ENCODE data around the gene LYG1. TPM values are rescaled to one million over a fixed set of nuclear protein-coding genes. Genes with fewer than 3 reads are reported as not detected.

The LYG1 gene
- total RNA-seq, 4 donors from 2014 or later: 0.29 to 3.0 (median 1.1) TPM

DNA sequence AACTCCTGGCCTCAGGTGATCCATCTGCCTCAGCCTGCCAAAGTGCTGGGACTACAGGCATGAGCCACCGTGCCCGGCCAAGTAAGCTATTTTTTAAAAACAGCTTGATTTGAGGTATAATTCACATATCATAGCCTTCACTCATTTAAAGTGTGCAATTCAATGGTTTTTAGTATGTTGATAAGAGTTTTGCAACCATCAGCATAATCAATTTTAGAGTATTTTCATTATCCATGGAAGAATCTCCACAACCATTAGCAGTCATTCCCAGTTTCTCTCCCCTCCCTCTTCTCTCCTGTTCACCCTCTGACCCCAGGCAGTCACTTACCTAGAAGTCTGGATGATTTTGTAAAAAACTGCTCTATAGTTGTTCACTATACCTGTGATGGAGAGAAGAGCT, 40.8 kb downstream of the LYG1 start:
- H3K27me3 ChIP-seq: no peaks in the 10 kb centered on the region
- TF ChIP-seq, protein P1, sequence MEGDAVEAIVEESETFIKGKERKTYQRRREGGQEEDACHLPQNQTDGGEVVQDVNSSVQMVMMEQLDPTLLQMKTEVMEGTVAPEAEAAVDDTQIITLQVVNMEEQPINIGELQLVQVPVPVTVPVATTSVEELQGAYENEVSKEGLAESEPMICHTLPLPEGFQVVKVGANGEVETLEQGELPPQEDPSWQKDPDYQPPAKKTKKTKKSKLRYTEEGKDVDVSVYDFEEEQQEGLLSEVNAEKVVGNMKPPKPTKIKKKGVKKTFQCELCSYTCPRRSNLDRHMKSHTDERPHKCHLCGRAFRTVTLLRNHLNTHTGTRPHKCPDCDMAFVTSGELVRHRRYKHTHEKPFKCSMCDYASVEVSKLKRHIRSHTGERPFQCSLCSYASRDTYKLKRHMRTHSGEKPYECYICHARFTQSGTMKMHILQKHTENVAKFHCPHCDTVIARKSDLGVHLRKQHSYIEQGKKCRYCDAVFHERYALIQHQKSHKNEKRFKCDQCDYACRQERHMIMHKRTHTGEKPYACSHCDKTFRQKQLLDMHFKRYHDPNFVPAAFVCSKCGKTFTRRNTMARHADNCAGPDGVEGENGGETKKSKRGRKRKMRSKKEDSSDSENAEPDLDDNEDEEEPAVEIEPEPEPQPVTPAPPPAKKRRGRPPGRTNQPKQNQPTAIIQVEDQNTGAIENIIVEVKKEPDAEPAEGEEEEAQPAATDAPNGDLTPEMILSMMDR (IDR thresholded peaks at IDR 0.05): no peak
- TF ChIP-seq POLR2A (IDR thresholded peaks at IDR 0.05): no peak
- no peak overlapping the region for H3K4me3 ChIP-seq
- no peaks in the 10 kb centered on the region for H3K4me1 ChIP-seq
- H3K27ac ChIP-seq: no peak overlapping the region
- no peak for DNase-seq
- intact Hi-C loops (cut with DNase I; ENCODE audit: low total_unique reads): no loop called here
- no peaks in the 10 kb centered on the region for H3K9me3 ChIP-seq
- H3K36me3 ChIP-seq: no peaks in the 10 kb centered on the region

DNA sequence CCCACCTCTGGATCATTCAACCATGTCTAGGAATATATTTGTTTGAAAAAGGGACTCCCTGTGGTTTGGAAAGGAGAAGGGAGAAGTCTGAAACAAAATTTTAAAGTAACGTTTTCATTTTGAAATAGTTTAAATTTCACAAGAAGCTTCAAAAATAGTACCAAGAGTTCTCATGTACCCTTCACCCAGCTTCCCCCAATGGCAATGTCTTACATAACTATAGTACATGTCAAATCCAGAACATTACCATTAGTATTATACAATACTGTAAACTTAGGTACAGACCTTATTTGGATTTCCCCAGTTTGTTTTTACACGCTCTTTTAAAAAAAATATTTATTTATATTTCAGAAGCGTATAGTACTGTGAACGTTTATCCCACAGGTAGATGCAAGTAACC, 41.5 kb downstream of the LYG1 start:
- no peak for TF ChIP-seq POLR2A (IDR thresholded peaks at IDR 0.05)
- TF ChIP-seq, protein P1 (IDR thresholded peaks at IDR 0.05): no peak

DNA sequence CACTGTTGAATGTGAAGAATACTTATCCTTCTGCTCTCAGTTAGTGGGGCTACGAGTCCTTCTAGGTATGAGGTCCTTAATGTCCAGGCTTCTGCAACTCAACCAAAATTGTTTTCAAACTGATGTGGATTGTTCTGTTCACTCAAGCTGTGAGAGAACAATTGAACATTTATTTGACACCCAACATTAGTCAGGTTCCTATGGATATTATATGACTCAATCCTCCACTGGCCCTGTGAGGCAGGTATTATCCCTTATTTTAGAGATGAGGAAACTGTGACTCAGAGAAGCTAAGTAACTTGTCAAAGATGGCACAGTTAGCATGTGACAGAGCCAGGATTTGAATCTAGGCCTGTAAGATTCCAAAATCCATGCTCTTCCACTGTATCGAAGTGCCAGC, 44.3 kb downstream of the LYG1 start:
- Histone ChIP-seq H3K4me3 (no peak overlapping the region), H3K27me3 (no peaks in the 10 kb centered on the region), H3K27ac (no peak overlapping the region), H3K9me3 (no peaks in the 10 kb centered on the region), H3K36me3 (no peaks in the 10 kb centered on the region), H3K4me1 (no peaks in the 10 kb centered on the region)
- DNase-seq: no peak
- intact Hi-C loops (cut with DNase I; ENCODE audit: low total_unique reads): no loop called here
- TF ChIP-seq POLR2A (IDR thresholded peaks at IDR 0.05): no peak
- TF ChIP-seq, protein P1 (IDR thresholded peaks at IDR 0.05): no peak

More for the DNA sequence above, 41.5 kb downstream of the LYG1 start:
- H3K4me3 ChIP-seq: no peak overlapping the region
- H3K36me3 ChIP-seq: no peaks in the 10 kb centered on the region
- no peaks in the 10 kb centered on the region for H3K9me3 ChIP-seq
- no peaks in the 10 kb centered on the region for H3K4me1 ChIP-seq
- intact Hi-C loops (cut with DNase I; ENCODE audit: low total_unique reads): no loop called here
- no peak overlapping the region for H3K27ac ChIP-seq
- no peaks in the 10 kb centered on the region for H3K27me3 ChIP-seq
- DNase-seq: no peak

DNA sequence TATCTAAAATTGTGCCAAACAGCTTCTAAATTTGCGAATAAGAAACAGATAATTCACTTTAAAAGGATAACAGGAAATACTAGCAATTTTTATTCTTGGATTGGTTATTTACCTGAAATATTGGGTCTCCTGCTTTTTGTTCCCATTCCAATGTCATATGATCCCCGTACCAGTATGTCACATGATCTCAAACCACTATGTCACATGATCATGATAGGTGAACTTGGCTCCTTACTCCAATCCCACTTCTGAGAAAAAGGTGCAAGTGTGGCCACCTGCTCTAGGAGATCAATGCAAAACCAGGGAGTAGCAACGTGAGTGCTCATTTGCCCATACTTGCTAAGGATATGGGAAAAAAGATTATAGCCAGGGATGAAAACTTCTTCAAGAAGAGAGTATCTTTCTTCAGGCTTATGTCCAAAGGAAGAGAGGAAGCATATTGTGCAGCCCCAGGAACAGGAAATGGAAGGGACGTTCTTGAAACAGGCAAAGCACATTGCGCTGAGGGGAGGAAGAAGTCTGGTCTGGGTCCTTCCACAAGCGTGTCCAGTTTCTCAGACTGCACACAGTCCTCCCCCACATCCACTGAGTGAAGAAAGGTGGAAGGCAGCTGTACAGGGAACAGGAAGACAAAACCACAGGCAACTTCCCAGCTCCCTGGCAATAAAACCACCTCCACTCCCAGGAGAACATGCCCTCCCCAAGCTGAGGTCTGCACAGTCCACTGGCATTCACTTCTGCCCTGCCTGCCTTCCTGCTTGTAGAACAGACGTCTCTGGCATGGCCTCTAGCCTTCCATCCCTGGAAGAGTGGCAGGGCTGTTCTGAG, 45.3 kb downstream of the LYG1 start, which contains the start of gene LYG2:
LYG2 (minus strand) TSS at position 176 of the 828 bp plus-strand sequence. CDS start 1,406 bp downstream, outside the sequence.
- TF ChIP-seq, protein P1 (IDR thresholded peaks at IDR 0.05): no peak
- intact Hi-C loops (cut with DNase I; ENCODE audit: low total_unique reads): no loop called here
- H3K9me3 ChIP-seq: no peaks in the 10 kb centered on the region

DNA sequence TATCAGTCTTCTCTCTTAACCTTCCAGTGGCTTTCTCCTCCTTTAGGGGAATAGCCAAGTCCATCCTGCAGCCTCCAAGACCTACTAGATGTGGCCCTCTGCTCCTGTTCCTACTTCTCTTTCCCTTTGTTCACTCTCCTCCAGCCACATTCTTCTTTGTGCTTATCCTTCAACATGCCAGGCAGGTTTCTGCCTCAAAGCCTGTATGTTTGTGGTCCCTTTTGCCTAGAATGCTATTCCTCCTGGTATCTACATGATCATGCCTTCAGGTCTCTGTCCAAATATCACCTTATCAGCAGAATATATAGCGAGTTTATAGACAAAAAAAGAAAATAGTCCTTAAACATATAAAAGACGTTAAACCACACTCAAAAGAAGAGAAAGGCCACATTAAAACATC, 51.0 kb downstream of the LYG1 start:
- Histone ChIP-seq H3K9me3 (no peaks in the 10 kb centered on the region), H3K27ac (no peak overlapping the region), H3K27me3 (no peaks in the 10 kb centered on the region), H3K4me3 (no peak overlapping the region), H3K36me3 (no peaks in the 10 kb centered on the region), H3K4me1 (no peaks in the 10 kb centered on the region)
- TF ChIP-seq POLR2A (IDR thresholded peaks at IDR 0.05): no peak
- TF ChIP-seq, protein P1 (IDR thresholded peaks at IDR 0.05): no peak
- no peak for DNase-seq
- intact Hi-C loops (cut with DNase I; ENCODE audit: low total_unique reads): no loop called here

More for the DNA sequence above, 45.3 kb downstream of the LYG1 start, which contains the start of gene LYG2:
- Histone ChIP-seq H3K27ac (no peak within 1 kb of the TSS), H3K4me1 (no peaks in the 10 kb centered on the region), H3K36me3 (no peaks in the 10 kb centered on the region), H3K27me3 (no peaks in the 10 kb centered on the region), H3K4me3 (no peak within 1 kb of the TSS)
- DNase-seq: no peak

Data from uterus (tissue), 4 donors.